ENCODE results near the gene CDC42BPB.

The CDC42BPB gene

GRCh38 chr14:102948698-102949061 is 108.7 kb downstream of the CDC42BPB start:
- Histone ChIP-seq H3K4me1 (no peaks in the 10 kb centered on the region), H3K36me3 (peaks cover 72% of the 10 kb centered on the region), H3K4me3 (ENCODE audit: low read depth, low read length) (no peak overlapping the region), H3K27me3 (no peaks in the 10 kb centered on the region), H3K9me3 (no peaks in the 10 kb centered on the region)
- TF ChIP-seq, protein P1, sequence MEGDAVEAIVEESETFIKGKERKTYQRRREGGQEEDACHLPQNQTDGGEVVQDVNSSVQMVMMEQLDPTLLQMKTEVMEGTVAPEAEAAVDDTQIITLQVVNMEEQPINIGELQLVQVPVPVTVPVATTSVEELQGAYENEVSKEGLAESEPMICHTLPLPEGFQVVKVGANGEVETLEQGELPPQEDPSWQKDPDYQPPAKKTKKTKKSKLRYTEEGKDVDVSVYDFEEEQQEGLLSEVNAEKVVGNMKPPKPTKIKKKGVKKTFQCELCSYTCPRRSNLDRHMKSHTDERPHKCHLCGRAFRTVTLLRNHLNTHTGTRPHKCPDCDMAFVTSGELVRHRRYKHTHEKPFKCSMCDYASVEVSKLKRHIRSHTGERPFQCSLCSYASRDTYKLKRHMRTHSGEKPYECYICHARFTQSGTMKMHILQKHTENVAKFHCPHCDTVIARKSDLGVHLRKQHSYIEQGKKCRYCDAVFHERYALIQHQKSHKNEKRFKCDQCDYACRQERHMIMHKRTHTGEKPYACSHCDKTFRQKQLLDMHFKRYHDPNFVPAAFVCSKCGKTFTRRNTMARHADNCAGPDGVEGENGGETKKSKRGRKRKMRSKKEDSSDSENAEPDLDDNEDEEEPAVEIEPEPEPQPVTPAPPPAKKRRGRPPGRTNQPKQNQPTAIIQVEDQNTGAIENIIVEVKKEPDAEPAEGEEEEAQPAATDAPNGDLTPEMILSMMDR (IDR thresholded peaks at IDR 0.05; ENCODE audit: low read depth, low read length), result no peak
- no peak for DNase-seq

DNA sequence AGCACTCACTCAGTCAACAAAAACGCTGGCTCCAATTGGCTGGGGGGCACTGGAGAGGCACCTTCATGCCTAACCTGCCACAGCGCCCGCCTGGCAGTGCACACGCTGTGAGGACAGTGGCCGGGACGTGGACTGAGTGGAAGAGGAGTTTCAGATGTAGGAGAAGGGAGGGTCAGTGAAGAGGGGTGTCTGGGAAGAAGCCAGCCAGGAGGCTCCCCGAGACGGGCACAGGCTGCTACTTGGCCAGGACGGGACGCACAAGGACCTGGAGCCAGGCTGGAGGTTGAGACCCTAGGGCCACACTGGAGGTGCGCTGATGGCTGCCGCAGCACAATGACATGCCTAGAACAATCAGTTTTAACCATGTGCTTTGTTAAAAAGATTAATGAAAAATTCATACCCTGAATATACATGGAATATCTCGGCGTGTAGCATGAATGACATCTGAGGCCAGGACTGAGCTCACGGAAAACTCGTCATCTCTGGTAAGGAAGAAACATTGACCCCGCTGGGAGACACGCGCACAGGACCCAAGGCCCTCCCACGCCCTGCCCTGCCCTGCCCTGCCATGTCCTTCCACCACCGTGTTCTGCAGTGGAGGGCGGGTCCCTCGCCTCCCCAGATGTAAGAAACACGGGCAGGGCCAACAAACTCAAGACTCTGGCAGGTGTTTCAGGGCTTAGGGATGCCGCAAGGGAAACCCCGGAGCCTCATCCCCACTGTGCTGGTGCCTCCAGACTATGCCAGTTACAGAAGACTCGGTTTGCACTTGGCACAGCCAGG is 109.8 kb downstream of the CDC42BPB start:
- TF ChIP-seq, protein P1 (IDR thresholded peaks at IDR 0.05; ENCODE audit: low read depth, low read length), result no peak
- peaks cover 77% of the 10 kb centered on the region for H3K36me3 ChIP-seq
- DNase-seq, result no peak

DNA sequence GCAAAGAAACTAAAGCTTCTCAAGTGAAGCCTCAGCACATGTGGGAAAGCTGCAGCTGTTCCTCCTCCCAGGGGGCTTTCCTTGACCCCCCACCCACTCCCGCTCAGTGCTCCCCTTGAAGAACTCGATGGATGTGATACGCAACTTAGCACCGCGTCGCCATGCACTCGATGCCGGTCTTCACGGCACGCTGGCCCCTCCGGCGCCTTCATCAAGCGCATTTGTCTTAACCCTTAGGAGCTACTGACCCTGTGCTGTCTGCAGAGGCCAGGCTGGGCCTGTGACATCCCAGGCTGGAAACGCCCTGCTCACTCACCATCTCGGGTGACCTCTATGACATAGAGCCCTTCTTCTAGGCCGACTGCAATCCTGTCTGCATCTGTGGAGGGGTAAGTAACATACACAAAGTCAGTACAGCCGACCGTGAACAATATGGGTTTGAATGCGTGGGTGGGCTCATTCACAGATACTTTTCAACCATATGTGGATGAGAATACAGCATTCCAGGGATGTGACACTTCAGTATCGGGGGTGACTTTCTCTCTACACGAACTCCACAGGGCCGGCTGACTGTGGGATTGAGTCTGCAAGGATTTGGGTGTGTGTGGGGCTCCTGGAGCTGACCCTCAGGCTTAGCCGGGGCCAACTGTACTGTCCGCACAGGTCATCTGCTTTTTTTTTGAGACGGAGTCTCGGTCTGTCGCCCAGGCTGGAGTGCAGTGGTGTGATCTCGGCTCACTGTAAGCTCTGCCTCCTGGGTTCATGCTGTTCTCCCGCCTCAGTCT is 111.8 kb downstream of the CDC42BPB start:
- Histone ChIP-seq H3K36me3 (peaks cover 79% of the 10 kb centered on the region), H3K4me1 (peaks cover 14% of the 10 kb centered on the region), H3K27me3 (no peaks in the 10 kb centered on the region), H3K9me3 (no peaks in the 10 kb centered on the region), H3K4me3 (ENCODE audit: low read depth, low read length) (no peak overlapping the region)
- TF ChIP-seq, protein P1 (IDR thresholded peaks at IDR 0.05; ENCODE audit: low read depth, low read length), result no peak
- no peak for DNase-seq

More for the DNA sequence above, 109.8 kb downstream of the CDC42BPB start:
- Histone ChIP-seq H3K4me1 (no peaks in the 10 kb centered on the region), H3K4me3 (ENCODE audit: low read depth, low read length) (no peak overlapping the region), H3K9me3 (no peaks in the 10 kb centered on the region), H3K27me3 (no peaks in the 10 kb centered on the region)

DNA sequence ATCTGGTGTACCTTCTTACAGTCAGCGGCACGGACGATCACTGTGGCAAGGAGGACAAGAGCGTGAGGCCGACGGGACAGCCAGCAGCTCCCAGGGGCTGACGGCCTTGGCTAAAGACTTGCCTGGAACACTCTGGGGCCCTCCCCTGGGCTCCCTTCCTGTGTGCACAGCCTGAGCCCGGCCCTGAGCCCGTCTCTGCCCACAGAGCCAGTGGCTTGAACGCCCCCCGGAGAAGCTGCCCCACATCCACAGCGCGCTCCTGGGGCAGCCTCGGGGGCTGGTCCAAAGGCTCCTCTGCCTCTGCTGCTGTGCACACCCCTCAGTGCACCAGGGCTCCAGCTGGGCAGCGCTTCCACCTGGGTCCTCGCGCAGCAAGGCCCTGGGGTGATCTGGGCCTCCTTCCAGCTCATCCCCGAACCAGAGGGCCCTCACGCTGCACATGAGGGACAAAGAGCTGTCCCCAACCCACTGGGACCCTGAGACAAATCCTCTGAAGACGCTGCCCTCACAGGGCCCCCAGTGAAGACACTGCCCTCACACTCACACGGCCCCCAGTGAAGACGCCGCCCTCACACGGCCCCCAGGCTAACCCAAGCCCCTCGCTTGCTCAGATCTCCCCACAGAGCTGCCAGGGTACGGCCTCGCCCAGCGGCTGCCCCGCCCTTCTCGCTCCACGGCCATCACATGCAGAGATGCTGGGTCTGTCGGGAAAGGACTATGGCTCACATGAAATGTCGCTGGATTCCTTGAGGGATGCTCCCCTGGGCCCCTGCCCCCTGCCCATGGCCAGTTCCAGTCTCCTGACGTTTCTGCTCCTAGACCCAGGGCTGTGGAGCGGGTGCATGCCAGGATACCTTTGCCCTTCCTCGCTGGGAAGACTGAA is 112.7 kb downstream of the CDC42BPB start:
- no peaks in the 10 kb centered on the region for H3K27me3 ChIP-seq
- no peaks in the 10 kb centered on the region for H3K9me3 ChIP-seq
- H3K4me3 ChIP-seq (ENCODE audit: low read depth, low read length), result no peak overlapping the region
- TF ChIP-seq, protein P1 (IDR thresholded peaks at IDR 0.05; ENCODE audit: low read depth, low read length), result no peak
- peaks cover 78% of the 10 kb centered on the region for H3K36me3 ChIP-seq
- H3K4me1 ChIP-seq, result peaks cover 14% of the 10 kb centered on the region
- no peak for DNase-seq

DNA sequence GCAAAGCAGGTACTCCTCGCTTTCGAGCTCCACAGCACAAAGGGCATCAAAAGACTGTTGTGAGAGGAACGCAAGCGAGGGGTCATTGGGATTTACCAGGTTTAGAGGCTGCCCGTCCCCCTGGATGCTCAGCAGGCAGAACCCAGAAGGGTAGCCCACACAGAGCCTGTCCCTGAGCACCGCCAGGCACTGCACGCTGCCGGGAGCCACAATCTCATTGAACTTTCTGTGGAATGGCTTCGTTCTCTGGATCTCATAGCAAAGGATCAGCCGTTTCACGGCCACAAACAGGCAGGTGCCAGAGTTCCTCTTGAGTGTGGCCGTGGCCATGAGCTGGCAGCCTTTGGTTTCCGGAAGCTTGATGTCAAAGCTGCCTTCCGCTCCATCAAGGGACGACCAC is 113.4 kb downstream of the CDC42BPB start:
- DNase-seq, result no peak
- peaks cover 78% of the 10 kb centered on the region for H3K36me3 ChIP-seq
- H3K27me3 ChIP-seq, result no peaks in the 10 kb centered on the region
- peaks cover 14% of the 10 kb centered on the region for H3K4me1 ChIP-seq
- TF ChIP-seq, protein P1 (IDR thresholded peaks at IDR 0.05; ENCODE audit: low read depth, low read length), result no peak
- H3K4me3 ChIP-seq (ENCODE audit: low read depth, low read length), result no peak overlapping the region
- no peaks in the 10 kb centered on the region for H3K9me3 ChIP-seq
